Measurements from ENCODE around the gene BTRC.
A peak's percentile ranks its signal among the peaks of the same experiment; 100 is the strongest.
"Not testable (repeated sequence)": the region's sequence is repeated elsewhere in the genome, so short reads cannot be mapped to it uniquely, and the experiment has no call there.

BTRC gene

GRCh38 chr10:101570428-101571270, 216.7 kb downstream of the BTRC start:
- DNase-seq = no peak

- DNase-seq = no peak
Observed at GRCh38 chr10:101571271-101571925, 217.4 kb downstream of the BTRC start.

- DNase-seq = no peak
Observed at GRCh38 chr10:101572126-101572525, 218.2 kb downstream of the BTRC start.

GRCh38 chr10:101572785-101573184, 218.8 kb downstream of the BTRC start:
- DNase-seq = no peak

- DNase-seq = no peak
Observed at GRCh38 chr10:101573885-101574753, 220.2 kb downstream of the BTRC start.

- DNase-seq = no peak
Observed at GRCh38 chr10:101575091-101575490, 221.1 kb downstream of the BTRC start.

- DNase-seq = no peak
Observed at GRCh38 chr10:101575580-101576210, 221.7 kb downstream of the BTRC start.

- no peak for DNase-seq
Observed at GRCh38 chr10:101576211-101576863, 222.4 kb downstream of the BTRC start.

GRCh38 chr10:101577121-101577871, 223.3 kb downstream of the BTRC start:
- DNase-seq = no peak

- no peak for DNase-seq
Observed at GRCh38 chr10:101578192-101578591, 224.2 kb downstream of the BTRC start.

GRCh38 chr10:101578803-101579515, 225.0 kb downstream of the BTRC start:
- DNase-seq = no peak

GRCh38 chr10:101579516-101579870, 225.5 kb downstream of the BTRC start:
- DNase-seq = no peak

GRCh38 chr10:101580486-101581399, 226.8 kb downstream of the BTRC start:
- DNase-seq = no peak

- DNase-seq = no peak
Observed at GRCh38 chr10:101585841-101586240, 231.9 kb downstream of the BTRC start.

GRCh38 chr10:101587725-101588653, 234.0 kb downstream of the BTRC start, which contains the start of the genes DPCD and POLL:
TSS of gene DPCD (plus strand) at chr10:101588321. CDS start at chr10:101588337, 16 bp downstream.
TSS of gene POLL (minus strand) at chr10:101588257. CDS start at chr10:101587360, 897 bp downstream.
- DNase-seq = peak; percentile 83

- DNase-seq = no peak
Observed at GRCh38 chr10:101588879-101589278, 234.9 kb downstream of the BTRC start.

- DNase-seq = not testable (repeated sequence)
Observed at GRCh38 chr10:101593331-101593730, 239.4 kb downstream of the BTRC start.
